ENCODE measurements around the gene TRAF3IP1. TPM values are rescaled to one million over a fixed set of nuclear protein-coding genes. Genes with fewer than 3 reads are reported as not detected.
"Not testable (repeated sequence)": the region's sequence is repeated elsewhere in the genome, so short reads cannot be mapped to it uniquely, and the experiment has no call there.

The TRAF3IP1 gene
- total RNA-seq, 1 donor from 2014 or later = 9.4 TPM

DNA sequence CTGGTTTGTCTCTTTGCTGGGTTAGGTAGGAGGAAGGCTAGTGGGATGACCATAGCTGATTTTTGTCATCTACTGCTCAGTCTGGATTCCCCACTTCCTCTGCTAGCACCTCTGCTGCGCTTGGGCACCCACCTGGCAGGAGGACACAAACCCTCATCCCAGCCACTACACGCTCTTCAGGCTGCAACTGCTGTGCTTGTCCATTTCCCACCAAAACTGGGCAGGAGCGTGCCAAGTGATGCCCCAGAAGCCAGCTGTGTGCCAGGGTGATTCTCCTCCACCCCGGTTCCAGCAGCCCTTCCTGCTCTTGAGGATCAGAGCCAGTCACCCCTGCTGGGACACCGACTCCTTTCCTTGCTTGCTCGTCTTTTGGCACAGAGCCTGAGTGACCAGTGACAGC, 16.2 kb upstream of the TRAF3IP1 start:
- H3K36me3 ChIP-seq (ENCODE audit: control insufficient read depth, insufficient read depth, low read length) = no peaks in the 10 kb centered on the region
- DNase-seq (ENCODE audit: low read depth) = no peak
- H3K27me3 ChIP-seq (ENCODE audit: control insufficient read depth, insufficient read depth, low read length) = peaks cover 2% of the 10 kb centered on the region
- no peak overlapping the region for H3K4me3 ChIP-seq (ENCODE audit: low read depth, low read length)
- TF ChIP-seq, protein P1, sequence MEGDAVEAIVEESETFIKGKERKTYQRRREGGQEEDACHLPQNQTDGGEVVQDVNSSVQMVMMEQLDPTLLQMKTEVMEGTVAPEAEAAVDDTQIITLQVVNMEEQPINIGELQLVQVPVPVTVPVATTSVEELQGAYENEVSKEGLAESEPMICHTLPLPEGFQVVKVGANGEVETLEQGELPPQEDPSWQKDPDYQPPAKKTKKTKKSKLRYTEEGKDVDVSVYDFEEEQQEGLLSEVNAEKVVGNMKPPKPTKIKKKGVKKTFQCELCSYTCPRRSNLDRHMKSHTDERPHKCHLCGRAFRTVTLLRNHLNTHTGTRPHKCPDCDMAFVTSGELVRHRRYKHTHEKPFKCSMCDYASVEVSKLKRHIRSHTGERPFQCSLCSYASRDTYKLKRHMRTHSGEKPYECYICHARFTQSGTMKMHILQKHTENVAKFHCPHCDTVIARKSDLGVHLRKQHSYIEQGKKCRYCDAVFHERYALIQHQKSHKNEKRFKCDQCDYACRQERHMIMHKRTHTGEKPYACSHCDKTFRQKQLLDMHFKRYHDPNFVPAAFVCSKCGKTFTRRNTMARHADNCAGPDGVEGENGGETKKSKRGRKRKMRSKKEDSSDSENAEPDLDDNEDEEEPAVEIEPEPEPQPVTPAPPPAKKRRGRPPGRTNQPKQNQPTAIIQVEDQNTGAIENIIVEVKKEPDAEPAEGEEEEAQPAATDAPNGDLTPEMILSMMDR (IDR thresholded peaks at IDR 0.05; ENCODE audit: insufficient read depth, low read length, poor library complexity, severe bottlenecking) = no peak

DNA sequence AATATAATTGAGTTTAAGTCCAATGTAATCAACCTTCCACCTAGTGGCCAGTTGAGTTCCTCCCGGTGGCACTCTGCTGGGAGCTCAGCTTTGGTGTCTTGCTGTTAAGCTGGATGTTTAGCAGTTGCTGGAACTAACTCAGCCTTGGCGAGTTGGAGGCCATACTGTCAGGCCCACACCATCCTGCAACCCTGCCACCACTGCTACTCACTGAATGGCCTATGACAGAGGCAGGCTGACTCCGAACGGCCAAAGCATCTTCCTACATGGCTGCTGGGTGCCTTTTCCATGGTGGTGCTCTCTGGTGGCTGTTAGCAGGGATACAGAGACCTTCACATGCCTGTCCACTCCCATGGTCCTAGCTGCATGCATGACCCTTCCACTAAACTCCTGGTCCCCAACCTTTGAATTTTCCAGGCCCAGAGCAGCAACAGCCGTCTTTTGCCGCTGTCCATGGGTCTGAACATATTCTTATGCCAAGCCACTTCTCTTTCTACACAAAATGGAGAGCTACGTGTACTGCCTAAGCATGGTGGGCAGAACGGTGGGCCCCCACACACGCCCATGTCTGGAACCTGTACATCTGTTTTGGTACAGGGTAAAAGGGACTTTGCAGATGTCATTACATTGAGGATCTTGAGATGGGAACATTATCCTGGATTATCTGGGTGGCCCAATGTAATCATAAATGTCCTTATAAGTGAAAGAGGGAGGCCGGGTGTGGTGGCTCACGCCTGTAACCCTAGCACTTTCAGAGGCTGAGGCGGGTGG, 15.0 kb upstream of the TRAF3IP1 start:
- no peak for DNase-seq (ENCODE audit: low read depth)
- H3K4me3 ChIP-seq (ENCODE audit: low read depth, low read length) = no peak overlapping the region
- peaks cover 2% of the 10 kb centered on the region for H3K27me3 ChIP-seq (ENCODE audit: control insufficient read depth, insufficient read depth, low read length)
- TF ChIP-seq, protein P1 (IDR thresholded peaks at IDR 0.05; ENCODE audit: insufficient read depth, low read length, poor library complexity, severe bottlenecking) = peak; percentile 29
- H3K36me3 ChIP-seq (ENCODE audit: control insufficient read depth, insufficient read depth, low read length) = no peaks in the 10 kb centered on the region

DNA sequence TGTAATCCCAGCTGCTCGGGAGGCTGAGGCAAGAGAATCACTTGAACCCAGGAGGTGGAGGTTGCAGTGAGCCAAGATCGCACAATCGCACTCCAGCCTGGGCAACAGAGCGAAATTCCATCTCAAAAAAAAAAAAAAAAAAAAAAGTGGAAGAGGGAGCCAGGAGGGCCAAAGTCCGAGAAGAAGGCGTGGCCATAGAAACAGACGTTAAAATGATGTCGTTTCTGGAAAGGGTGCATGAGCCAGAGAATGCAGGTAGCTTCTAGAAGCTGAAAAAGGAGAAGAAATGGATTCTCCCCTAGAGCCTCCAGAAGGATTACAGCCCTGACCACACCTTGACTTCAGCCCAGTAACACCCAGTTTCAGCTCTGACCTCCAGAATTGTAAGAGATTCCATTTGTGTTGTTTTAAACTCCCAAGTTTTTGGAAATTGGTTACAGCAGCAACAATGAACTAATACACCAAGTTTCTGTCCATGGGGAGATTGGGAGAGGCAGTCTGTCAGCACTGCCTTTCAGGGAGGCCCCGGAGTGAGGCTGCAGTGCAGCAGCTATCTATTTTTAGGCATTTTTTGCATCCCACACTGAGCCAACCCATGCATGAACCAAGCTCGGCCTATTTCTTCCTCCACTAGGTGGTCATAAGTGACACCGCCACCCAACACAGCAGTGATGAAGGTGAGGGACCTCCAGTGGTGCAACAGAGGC, 14.2 kb upstream of the TRAF3IP1 start:
- TF ChIP-seq, protein P1 (IDR thresholded peaks at IDR 0.05; ENCODE audit: insufficient read depth, low read length, poor library complexity, severe bottlenecking) = no peak
- no peak for DNase-seq (ENCODE audit: low read depth)
- Histone ChIP-seq H3K27me3 (ENCODE audit: control insufficient read depth, insufficient read depth, low read length) (peaks cover 2% of the 10 kb centered on the region), H3K4me3 (ENCODE audit: low read depth, low read length) (no peak overlapping the region), H3K36me3 (ENCODE audit: control insufficient read depth, insufficient read depth, low read length) (no peaks in the 10 kb centered on the region)

DNA sequence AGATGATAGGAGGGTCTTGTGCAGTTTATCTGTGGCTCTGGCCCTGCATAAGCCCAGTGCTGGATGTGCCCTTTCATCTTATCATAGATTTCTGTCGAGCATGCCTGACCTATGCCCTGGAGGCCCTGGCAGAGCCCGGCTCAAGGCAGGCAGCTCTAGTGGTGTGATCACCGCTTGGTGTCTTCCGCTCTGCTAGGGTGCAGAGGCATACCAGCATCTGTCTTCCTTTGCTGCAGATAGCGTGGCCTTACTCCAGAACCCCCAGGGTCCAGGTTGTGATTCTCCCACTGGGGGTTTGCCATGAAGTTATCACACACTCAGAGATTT, 13.7 kb upstream of the TRAF3IP1 start:
- Histone ChIP-seq H3K4me3 (ENCODE audit: low read depth, low read length) (no peak overlapping the region), H3K36me3 (ENCODE audit: control insufficient read depth, insufficient read depth, low read length) (no peaks in the 10 kb centered on the region), H3K27me3 (ENCODE audit: control insufficient read depth, insufficient read depth, low read length) (peaks cover 2% of the 10 kb centered on the region)
- no peak for DNase-seq (ENCODE audit: low read depth)
- TF ChIP-seq, protein P1 (IDR thresholded peaks at IDR 0.05; ENCODE audit: insufficient read depth, low read length, poor library complexity, severe bottlenecking) = no peak

DNA sequence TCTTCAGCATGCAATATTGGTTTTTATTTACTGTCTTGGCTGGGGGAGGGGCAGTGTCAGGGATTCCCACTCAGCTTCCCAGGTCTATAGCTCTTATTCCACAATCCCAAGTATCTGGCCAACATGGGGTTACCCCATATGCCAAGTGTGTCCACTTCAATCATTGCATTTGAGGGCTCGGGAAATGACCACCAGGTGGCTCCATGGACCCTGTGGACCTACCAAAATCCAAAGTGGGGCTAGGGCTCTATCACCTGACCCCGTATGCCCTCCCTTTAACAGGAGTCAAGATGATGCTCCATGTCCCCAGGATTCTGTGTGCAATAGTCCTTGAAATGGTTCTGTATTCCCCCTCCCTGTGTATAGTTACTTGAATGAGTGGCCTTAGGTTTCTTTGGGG, 12.1 kb upstream of the TRAF3IP1 start:
- H3K36me3 ChIP-seq (ENCODE audit: control insufficient read depth, insufficient read depth, low read length) = no peaks in the 10 kb centered on the region
- no peak for DNase-seq (ENCODE audit: low read depth)
- TF ChIP-seq, protein P1 (IDR thresholded peaks at IDR 0.05; ENCODE audit: insufficient read depth, low read length, poor library complexity, severe bottlenecking) = peak; percentile 31
- no peak overlapping the region for H3K4me3 ChIP-seq (ENCODE audit: low read depth, low read length)
- H3K27me3 ChIP-seq (ENCODE audit: control insufficient read depth, insufficient read depth, low read length) = peaks cover 2% of the 10 kb centered on the region

- not testable (repeated sequence) for DNase-seq (ENCODE audit: low read depth); H3K36me3 ChIP-seq (ENCODE audit: control insufficient read depth, insufficient read depth, low read length); H3K4me3 ChIP-seq (ENCODE audit: low read depth, low read length); H3K27me3 ChIP-seq (ENCODE audit: control insufficient read depth, insufficient read depth, low read length)
These were observed 9.6 kb upstream of the TRAF3IP1 start for GRCh38 chr2:238310721-238311120.

Data from kidney epithelial cell (primary cell).